H9 (cell line): ENCODE data around the gene TSACC. TPM values are rescaled to one million over a fixed set of nuclear protein-coding genes. Genes with fewer than 3 reads are reported as not detected.
A peak's percentile ranks its signal among the peaks of the same experiment; 100 is the strongest.

Experiments
- DNase-seq: peaks from one replicate; pipeline ENCODE4 v3.0.0-alpha.2; 2017
- H2AFZ ChIP-seq: one replicate; pipeline ENCODE4 v1.6.1; 2013; ENCODE audit warnings: mild to moderate bottlenecking, low read length, control low read depth, moderate library complexity
- H2AK5ac ChIP-seq: 2 replicates; pipeline ENCODE4 v1.6.1; 2013; ENCODE audit warnings: low read length, control low read depth, mixed read lengths; ENCODE audit not compliant: insufficient read length
- H2BK120ac ChIP-seq: one replicate; pipeline ENCODE4 v1.6.1; 2013; ENCODE audit warnings: low read depth, mild to moderate bottlenecking, low read length, control low read depth, inconsistent platforms; ENCODE audit not compliant: poor library complexity, severe bottlenecking
- H2BK12ac ChIP-seq: 2 replicates; pipeline ENCODE4 v1.6.1; 2013; ENCODE audit warnings: low read length, control low read depth, mixed read lengths, low read depth; ENCODE audit not compliant: insufficient read length
- H2BK15ac ChIP-seq: 2 replicates; pipeline ENCODE4 v1.6.1; 2013; ENCODE audit warnings: low read depth, low read length, control low read depth
- H2BK20ac ChIP-seq: one replicate; pipeline ENCODE4 v1.6.1; 2013; ENCODE audit warnings: low read depth, mild to moderate bottlenecking, low read length, control low read depth, inconsistent platforms; ENCODE audit not compliant: poor library complexity, severe bottlenecking
- H2BK5ac ChIP-seq: 2 replicates; pipeline ENCODE4 v1.6.1; 2013; ENCODE audit warnings: low read length, control low read depth, mixed read lengths; ENCODE audit not compliant: insufficient read length
- H3K14ac ChIP-seq: 2 replicates; pipeline ENCODE4 v1.6.1; 2013; ENCODE audit warnings: low read length, control low read depth; ENCODE audit not compliant: insufficient read depth
- H3K18ac ChIP-seq: 2 replicates; pipeline ENCODE4 v1.6.1; 2013; ENCODE audit warnings: low read depth, mild to moderate bottlenecking, mixed read lengths, low read length, control low read depth; ENCODE audit not compliant: insufficient read length
- H3K23ac ChIP-seq: 2 replicates; pipeline ENCODE4 v1.6.1; 2013; ENCODE audit warnings: low read length, control low read depth, mixed read lengths, low read depth; ENCODE audit not compliant: insufficient read length
- H3K23me2 ChIP-seq: 2 replicates; pipeline ENCODE4 v1.6.1; 2013; ENCODE audit warnings: low read depth, mild to moderate bottlenecking, mixed read lengths, low read length, control low read depth; ENCODE audit not compliant: insufficient read length, poor library complexity, severe bottlenecking
- H3K27ac ChIP-seq: 2 replicates; pipeline ENCODE4 v1.5.1; 2013; ENCODE audit warnings: low read length, control low read depth, mixed read lengths, low read depth; ENCODE audit not compliant: insufficient read length
- H3K27me3 ChIP-seq: 2 replicates; pipeline ENCODE4 v1.6.1; 2013; ENCODE audit warnings: low read length, control low read depth, inconsistent platforms; ENCODE audit not compliant: insufficient read depth
- H3K4ac ChIP-seq: 2 replicates; pipeline ENCODE4 v1.6.1; 2013; ENCODE audit warnings: low read depth, mild to moderate bottlenecking, control low read depth, inconsistent platforms, low read length, moderate library complexity
- H3K4me1 ChIP-seq: 2 replicates; pipeline ENCODE4 v1.6.1; 2013; ENCODE audit warnings: low read length, control low read depth, inconsistent platforms; ENCODE audit not compliant: insufficient read depth
- H3K4me2 ChIP-seq: 2 replicates; pipeline ENCODE4 v1.6.1; 2013; ENCODE audit warnings: low read length, control low read depth, mixed read lengths; ENCODE audit not compliant: insufficient read length, insufficient read depth
- H3K56ac ChIP-seq: 2 replicates; pipeline ENCODE4 v1.6.1; 2013; ENCODE audit warnings: low read depth, mild to moderate bottlenecking, mixed read lengths, low read length, control low read depth; ENCODE audit not compliant: insufficient read length
- H3K79me1 ChIP-seq: 2 replicates; pipeline ENCODE4 v1.6.1; 2013; ENCODE audit warnings: low read depth, mild to moderate bottlenecking, moderate library complexity, low read length, control low read depth, inconsistent platforms; ENCODE audit not compliant: insufficient read depth, poor library complexity, severe bottlenecking
- H3K79me2 ChIP-seq: 2 replicates; pipeline ENCODE4 v1.6.1; 2013; ENCODE audit warnings: low read length, control low read depth, inconsistent platforms; ENCODE audit not compliant: insufficient read depth
- H3K9ac ChIP-seq: 2 replicates; pipeline ENCODE4 v1.6.1; 2013; ENCODE audit warnings: low read length, control low read depth, mixed read lengths; ENCODE audit not compliant: insufficient read length; ENCODE audit errors: extremely low read depth
- H3K9me3 ChIP-seq: one replicate; pipeline ENCODE4 v1.6.1; 2013; ENCODE audit warnings: low read depth, low read length, inconsistent platforms; ENCODE audit not compliant: control insufficient read depth
- H3T11ph ChIP-seq: one replicate; pipeline ENCODE4 v1.6.1; 2013; ENCODE audit warnings: mild to moderate bottlenecking, low read length, control low read depth, inconsistent platforms
- H4K20me1 ChIP-seq: one replicate; pipeline ENCODE4 v1.6.1; 2013; ENCODE audit not compliant: control insufficient read depth, insufficient read length, insufficient read depth
- H4K5ac ChIP-seq: 2 replicates; pipeline ENCODE4 v1.6.1; 2013; ENCODE audit warnings: low read depth, mild to moderate bottlenecking, mixed read lengths, low read length, control low read depth; ENCODE audit not compliant: insufficient read length
- H4K8ac ChIP-seq: replicated peaks from 2 replicates; pipeline ENCODE4 v1.6.1; 2013; ENCODE audit warnings: low read length, control low read depth, mixed read lengths, low read depth; ENCODE audit not compliant: insufficient read length
- H4K91ac ChIP-seq: 2 replicates; pipeline ENCODE4 v1.6.1; 2013; ENCODE audit warnings: low read depth, mild to moderate bottlenecking, moderate library complexity, mixed read lengths, low read length, control low read depth; ENCODE audit not compliant: insufficient read length
- H3K27ac Mint-ChIP-seq, 3 experiments: 2 replicates in 2 of 3; 3 replicates in 1 of 3; pipeline ENCODE4 v1.8.0; 2020 to 2021; ENCODE audit warnings: mixed read lengths in 3 of 3, mild to moderate bottlenecking in 1 of 3, moderate library complexity in 1 of 3
- H3K27me3 Mint-ChIP-seq: 2 replicates; pipeline ENCODE4 v1.8.0; 2021; ENCODE audit warnings: low read depth, mild to moderate bottlenecking, moderate library complexity, mixed read lengths
- H3K36me3 Mint-ChIP-seq, 3 experiments: 2 replicates in 2 of 3; 3 replicates in 1 of 3; pipeline ENCODE4 v1.8.0; 2020 to 2021; ENCODE audit warnings: low read depth in 3 of 3, mixed read lengths in 3 of 3; ENCODE audit not compliant: insufficient read depth in 1 of 3
- H3K4me1 Mint-ChIP-seq, 2 experiments: 2 replicates each; pipeline ENCODE4 v1.8.0; 2020; ENCODE audit warnings: mixed read lengths in 2 of 2
- H3K4me3 Mint-ChIP-seq, 2 experiments: 2 replicates in 1 of 2; 3 replicates in 1 of 2; pipeline ENCODE4 v1.8.0; 2020 to 2021; ENCODE audit warnings: mild to moderate bottlenecking in 2 of 2, mixed read lengths in 2 of 2, moderate library complexity in 1 of 2
- H3K9me3 Mint-ChIP-seq, 2 experiments: 2 replicates in 1 of 2; 3 replicates in 1 of 2; pipeline ENCODE4 v1.8.0; 2020; ENCODE audit warnings: mild to moderate bottlenecking in 2 of 2, mixed read lengths in 2 of 2, moderate library complexity in 1 of 2
- CTCF ChIP-seq: fragments of 200-600 bp; sonication (generic); conservative IDR thresholded peaks from 3 replicates; pipeline ENCODE4 v1.8.0; 2021; ENCODE audit warnings: antibody characterized with exemption, mild to moderate bottlenecking
- WGBS: extraction: QIAGEN DNeasy Blood & Tissue Kit; methylation state at CpG from one replicate; pipeline ENCODE4 v1.1.7; 2013; ENCODE audit warnings: missing lambda C conversion rate, low lambda C conversion rate, mixed read lengths; ENCODE audit not compliant: insufficient read length; ENCODE audit errors: extremely low coverage; 5-methylcytosine and 5-hydroxymethylcytosine counted together
- total RNA-seq: library from RNA; stranded (reverse); gene quantifications from 2 replicates; pipeline ENCODE4 v1.2.1, GENCODE V29; 2021

TSACC gene
- total RNA-seq, 1 experiment from 2014 or later: 2.3 TPM

- H3T11ph ChIP-seq: no peak overlapping the region
Observed at GRCh38 chr1:156389311-156389710, 51.0 kb downstream of the TSACC start.

More at GRCh38 chr1:156389311-156389710, 51.0 kb downstream of the TSACC start:
- Histone ChIP-seq H4K8ac (no peak overlapping the region), H2BK20ac (no peak overlapping the region), H3K23me2 (peaks cover 6% of the 10 kb centered on the region), H3K4me1 (peaks cover 5% of the 10 kb centered on the region; the same call in 1 of the 2 replicates), H3K79me2 (no peaks in the 10 kb centered on the region), H3K23ac (no peak overlapping the region), H3K9me3 (no peaks in the 10 kb centered on the region), H3K79me1 (no peaks in the 10 kb centered on the region), H4K91ac (no peak overlapping the region), H2BK5ac (no peak overlapping the region), H2BK12ac (no peak overlapping the region), H3K27ac (no peak overlapping the region), H2BK15ac (no peak overlapping the region), H2AK5ac (no peak overlapping the region), H3K18ac (no peak overlapping the region), H4K5ac (no peak overlapping the region), H2BK120ac (no peak overlapping the region), H3K4ac (no peak overlapping the region), H3K56ac (no peak overlapping the region), H3K14ac (no peak overlapping the region), H3K27me3 (peaks cover 4% of the 10 kb centered on the region; the same call in 1 of the 2 replicates), H2AFZ (no peak overlapping the region), H3K4me2 (no peak overlapping the region), H3K9ac (no peak overlapping the region), H4K20me1 (no peaks in the 10 kb centered on the region)
- TF ChIP-seq CTCF: no peak
- Mint-ChIP-seq H3K4me1 (peaks cover 55 to 70% of the 10 kb centered on the region in 2 experiments), H3K9me3 (no peaks in the 10 kb centered on the region), H3K27me3 (peaks cover 49% of the 10 kb centered on the region), H3K4me3 (peak overlapping the region in 1 of 2 experiments; percentile 66; a peak in 2 of 5 replicates), H3K36me3 (no peaks in the 10 kb centered on the region; a peak in 2 of 7 replicates), H3K27ac (no peak overlapping the region)
- no CpG with 5 or more reads among the region's 8 CpGs for WGBS
- DNase-seq: no peak
